Neuronal stem cell (in vitro differentiated cells): ENCODE results near the gene PNRC1.
"Not testable (repeated sequence)": the region's sequence is repeated elsewhere in the genome, so short reads cannot be mapped to it uniquely, and the experiment has no call there.

Experiments used
- DNase-seq: peaks from one replicate; pipeline ENCODE4 v3.0.0-alpha.2; 2013; ENCODE audit warnings: low spot score
- H2AFZ ChIP-seq: one replicate; pipeline ENCODE4 v1.6.1; 2013; ENCODE audit warnings: mild to moderate bottlenecking, low read length, inconsistent platforms
- H2AK5ac ChIP-seq: 2 replicates; pipeline ENCODE4 v1.6.1; 2013; ENCODE audit warnings: low read depth, mild to moderate bottlenecking, inconsistent platforms, low read length, moderate library complexity, mixed read lengths
- H2BK120ac ChIP-seq: 2 replicates; pipeline ENCODE4 v1.6.1; 2013; ENCODE audit warnings: low read depth, mild to moderate bottlenecking, inconsistent platforms, low read length, moderate library complexity, mixed read lengths
- H2BK12ac ChIP-seq: one replicate; pipeline ENCODE4 v1.6.1; 2013; ENCODE audit warnings: low read length, inconsistent platforms
- H2BK15ac ChIP-seq: 2 replicates; pipeline ENCODE4 v1.6.1; 2013; ENCODE audit warnings: mild to moderate bottlenecking, low read length, inconsistent platforms, mixed read lengths
- H2BK5ac ChIP-seq: one replicate; pipeline ENCODE4 v1.6.1; 2013; ENCODE audit warnings: inconsistent platforms, mild to moderate bottlenecking, low read length, moderate library complexity
- H3K14ac ChIP-seq: one replicate; pipeline ENCODE4 v1.6.1; 2013; ENCODE audit warnings: low read length, inconsistent platforms
- H3K18ac ChIP-seq: 2 replicates; pipeline ENCODE4 v1.6.1; 2013; ENCODE audit warnings: low read length, inconsistent platforms
- H3K23ac ChIP-seq: 2 replicates; pipeline ENCODE4 v1.6.1; 2013; ENCODE audit warnings: low read depth, mild to moderate bottlenecking, mixed read lengths, low read length, inconsistent platforms; ENCODE audit not compliant: poor library complexity
- H3K27ac ChIP-seq: replicated peaks from 3 replicates; pipeline ENCODE4 v1.5.1; 2013; ENCODE audit warnings: low read length, inconsistent platforms
- H3K27me3 ChIP-seq, 3 experiments: 2 replicates each; pipeline ENCODE4 v1.6.1; 2013; ENCODE audit warnings: low read length in 3 of 3, mild to moderate bottlenecking in 2 of 3, inconsistent platforms in 1 of 3, low read depth in 1 of 3, mixed read lengths in 1 of 3, moderate library complexity in 1 of 3; ENCODE audit not compliant: control insufficient read depth in 3 of 3, insufficient read depth in 3 of 3
- H3K36me3 ChIP-seq, 2 donors: replicated peaks in 1 of 2; 2 replicates each; pipeline ENCODE4 v1.6.1; 2013; ENCODE audit warnings: low read length in 2 of 2; ENCODE audit not compliant: control insufficient read depth in 2 of 2, insufficient read depth in 2 of 2
- H3K4ac ChIP-seq: 2 replicates; pipeline ENCODE4 v1.6.1; 2013; ENCODE audit warnings: inconsistent platforms, mild to moderate bottlenecking, low read length, moderate library complexity
- H3K4me1 ChIP-seq, 2 donors: 1 replicate in 1 of 2; 2 replicates in 1 of 2; pipeline ENCODE4 v1.6.1; 2013; ENCODE audit warnings: low read length in 2 of 2, low read depth in 1 of 2; ENCODE audit not compliant: control insufficient read depth in 2 of 2, insufficient read depth in 1 of 2
- H3K4me2 ChIP-seq: one replicate; pipeline ENCODE4 v1.6.1; 2013; ENCODE audit warnings: mild to moderate bottlenecking, low read length, inconsistent platforms; ENCODE audit not compliant: insufficient read depth, poor library complexity, severe bottlenecking
- H3K4me3 ChIP-seq, 2 donors: 2 replicates each; pipeline ENCODE4 v1.5.1; 2013; ENCODE audit warnings: low read length in 2 of 2, mild to moderate bottlenecking in 2 of 2, inconsistent platforms in 1 of 2, moderate library complexity in 1 of 2
- H3K79me1 ChIP-seq: one replicate; pipeline ENCODE4 v1.6.1; 2013; ENCODE audit warnings: low read depth, mild to moderate bottlenecking, inconsistent platforms, low read length, moderate library complexity
- H3K9ac ChIP-seq: one replicate; pipeline ENCODE4 v1.6.1; 2013; ENCODE audit warnings: mild to moderate bottlenecking, low read depth, low read length, inconsistent platforms; ENCODE audit not compliant: poor library complexity
- H3K9me3 ChIP-seq, 2 donors: replicated peaks in 1 of 2; 2 replicates each; pipeline versions ENCODE3 to v1.6.1; 2013; ENCODE audit warnings: low read length in 2 of 2, mild to moderate bottlenecking in 2 of 2, inconsistent platforms in 1 of 2, low read depth in 1 of 2, mixed read lengths in 1 of 2, moderate library complexity in 1 of 2; ENCODE audit not compliant: control insufficient read depth in 2 of 2, insufficient read depth in 1 of 2
- H4K8ac ChIP-seq: one replicate; pipeline ENCODE4 v1.6.1; 2013; ENCODE audit warnings: low read depth, mild to moderate bottlenecking, inconsistent platforms, low read length, moderate library complexity
- H4K91ac ChIP-seq: one replicate; pipeline ENCODE4 v1.6.1; 2013; ENCODE audit warnings: low read length, low read depth, mild to moderate bottlenecking, inconsistent platforms; ENCODE audit not compliant: poor library complexity
- WGBS, 2 donors: extraction: QIAGEN DNeasy Blood & Tissue Kit; methylation state at CpG; one replicate each; pipeline ENCODE4 v1.1.7; 2013; ENCODE audit warnings: missing lambda C conversion rate in 2 of 2, mixed read lengths in 1 of 2; ENCODE audit not compliant: insufficient read length in 2 of 2, insufficient replicate concordance in 1 of 2; ENCODE audit errors: extremely low coverage in 2 of 2; 5-methylcytosine and 5-hydroxymethylcytosine counted together

PNRC1 gene

DNA sequence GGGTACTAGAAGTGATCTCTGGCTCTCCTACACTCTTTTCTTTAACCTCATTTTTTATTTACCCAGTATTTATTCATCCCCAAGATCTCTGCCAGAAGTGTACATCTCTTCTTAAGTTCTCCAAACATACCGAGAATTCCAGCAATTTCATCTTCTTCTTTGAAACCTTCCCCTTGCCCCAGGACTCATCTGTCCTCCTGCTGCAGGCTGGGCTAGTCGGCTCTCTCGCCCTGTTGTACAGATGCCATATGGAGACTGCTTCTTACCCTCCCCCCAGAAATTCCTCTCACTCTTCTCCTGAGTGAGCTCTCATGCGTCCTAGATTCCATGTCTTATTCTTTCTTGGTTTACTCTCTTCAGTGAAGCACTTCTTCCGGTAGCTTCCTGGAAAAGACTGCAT lies 21.9 kb upstream of the PNRC1 start:
- no peak overlapping the region for H2BK5ac ChIP-seq
- H4K91ac ChIP-seq, result no peak overlapping the region
- H2BK12ac ChIP-seq, result no peak overlapping the region
- no peak overlapping the region for H3K4ac ChIP-seq
- no peak overlapping the region for H2AK5ac ChIP-seq
- no peak overlapping the region for H3K18ac ChIP-seq
- peak overlapping the region; percentile 37 for H2AFZ ChIP-seq
- H3K4me3 ChIP-seq, result no peak overlapping the region
- no CpG with 5 or more reads among the region's 5 CpGs for WGBS, 2 donors
- peaks cover 0 to 4% (median 0%) of the 10 kb centered on the region in 3 experiments for H3K27me3 ChIP-seq
- no peak for DNase-seq
- H3K14ac ChIP-seq, result no peak overlapping the region
- H3K4me1 ChIP-seq, result no peaks in the 10 kb centered on the region
- H2BK120ac ChIP-seq, result no peak overlapping the region
- H3K23ac ChIP-seq, result no peak overlapping the region
- no peaks in the 10 kb centered on the region for H3K9me3 ChIP-seq
- H3K79me1 ChIP-seq, result no peaks in the 10 kb centered on the region
- no peaks in the 10 kb centered on the region for H3K36me3 ChIP-seq
- no peak overlapping the region for H2BK15ac ChIP-seq
- H3K4me2 ChIP-seq, result no peak overlapping the region
- no peak overlapping the region for H3K9ac ChIP-seq
- H4K8ac ChIP-seq, result no peak overlapping the region
- H3K27ac ChIP-seq, result no peak overlapping the region

DNA sequence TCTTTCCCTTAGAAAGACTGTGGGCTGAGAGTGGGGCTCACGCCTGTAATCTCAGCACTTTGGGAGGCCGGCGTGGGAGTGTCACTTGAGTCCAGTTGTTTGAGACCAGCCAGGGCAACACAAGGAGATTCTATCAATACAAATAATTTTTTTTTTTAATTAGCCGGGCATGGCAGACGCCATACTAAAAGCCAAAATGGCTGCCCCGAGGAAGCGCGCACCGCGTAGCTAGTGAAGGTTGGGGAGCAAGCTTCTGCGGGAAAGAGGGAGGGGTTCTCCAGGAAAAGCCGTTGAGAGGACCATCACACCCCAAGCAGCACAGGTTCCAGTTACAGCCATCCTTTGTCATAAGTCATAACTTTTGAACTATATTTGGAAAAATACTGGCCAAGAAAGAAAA lies 21.3 kb upstream of the PNRC1 start:
- Histone ChIP-seq H2BK5ac (no peak overlapping the region), H4K91ac (no peak overlapping the region), H3K4me3 (no peak overlapping the region), H4K8ac (no peak overlapping the region), H3K4ac (no peak overlapping the region), H3K27ac (no peak overlapping the region), H2AFZ (no peak overlapping the region), H3K79me1 (no peaks in the 10 kb centered on the region), H2BK120ac (no peak overlapping the region), H2BK15ac (no peak overlapping the region), H3K4me2 (no peak overlapping the region), H2AK5ac (no peak overlapping the region), H3K9me3 (no peaks in the 10 kb centered on the region), H3K14ac (no peak overlapping the region), H3K23ac (no peak overlapping the region), H3K9ac (no peak overlapping the region), H2BK12ac (no peak overlapping the region), H3K27me3 (peaks cover 0 to under 1% (median 0%) of the 10 kb centered on the region in 3 experiments), H3K36me3 (no peaks in the 10 kb centered on the region), H3K4me1 (no peaks in the 10 kb centered on the region), H3K18ac (no peak overlapping the region)
- DNase-seq, result no peak
- no CpG with 5 or more reads among the region's 12 CpGs for WGBS, 2 donors

DNA sequence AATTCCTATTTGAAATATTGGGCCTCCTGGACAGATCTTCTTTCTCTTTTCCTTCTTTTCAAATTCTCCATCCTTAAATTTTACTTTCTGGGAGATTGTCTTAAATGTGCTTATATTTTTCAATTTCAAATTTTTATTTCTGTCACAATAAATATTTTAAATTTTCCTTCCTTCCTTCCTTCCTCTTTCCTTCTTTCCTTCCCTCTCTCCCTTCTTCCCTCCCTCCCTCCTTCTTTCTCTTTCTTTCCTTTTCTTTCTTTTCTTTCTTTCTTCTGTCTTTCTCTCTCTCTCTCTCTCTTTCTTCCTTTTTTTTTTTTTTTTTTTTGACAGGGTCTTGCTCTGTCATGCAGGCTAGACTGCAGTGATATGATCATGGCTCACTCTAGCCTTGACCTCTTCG lies 16.7 kb upstream of the PNRC1 start:
- Histone ChIP-seq H3K9me3 (no peaks in the 10 kb centered on the region), H4K91ac (no peak overlapping the region), H3K23ac (no peak overlapping the region), H3K4me2 (no peak overlapping the region), H3K18ac (no peak overlapping the region), H3K36me3 (no peaks in the 10 kb centered on the region), H3K79me1 (no peaks in the 10 kb centered on the region), H2AFZ (no peak overlapping the region), H2BK12ac (no peak overlapping the region), H3K14ac (no peak overlapping the region), H3K4me1 (no peaks in the 10 kb centered on the region), H2BK120ac (no peak overlapping the region), H3K4ac (no peak overlapping the region), H3K27me3 (peaks cover 0 to 6% (median 0%) of the 10 kb centered on the region in 3 experiments), H3K4me3 (no peak overlapping the region), H2AK5ac (no peak overlapping the region), H3K27ac (no peak overlapping the region), H2BK5ac (no peak overlapping the region), H4K8ac (no peak overlapping the region), H3K9ac (no peak overlapping the region), H2BK15ac (no peak overlapping the region)
- no peak for DNase-seq
- no CpG with 5 or more reads among the region's 1 CpG for WGBS, 2 donors

DNA sequence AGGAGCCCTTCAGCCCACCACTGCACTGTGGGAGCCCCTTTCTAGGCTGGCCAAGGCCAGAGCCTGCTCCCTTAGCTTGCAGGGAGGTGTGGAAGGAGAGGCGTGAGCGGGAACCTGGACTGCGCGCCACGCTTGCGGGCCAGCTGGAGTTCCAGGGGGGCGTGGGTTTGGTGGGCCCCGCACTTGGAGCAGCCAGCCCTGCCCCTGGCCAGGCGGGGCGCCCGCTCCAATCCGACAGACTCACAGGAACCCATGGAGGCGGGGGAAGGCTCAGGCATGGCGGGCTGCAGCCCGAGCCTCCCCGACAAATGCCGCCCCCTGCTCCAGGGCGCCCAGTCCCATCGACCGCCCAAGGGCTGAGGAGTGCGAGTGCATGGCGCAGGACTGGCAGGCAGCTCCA lies 15.6 kb upstream of the PNRC1 start:
- not testable (repeated sequence) for DNase-seq, H3K27me3 ChIP-seq, H3K9ac ChIP-seq, H3K79me1 ChIP-seq, H3K4me1 ChIP-seq, H3K14ac ChIP-seq, H2BK5ac ChIP-seq, H2BK12ac ChIP-seq, H3K4me3 ChIP-seq, H4K8ac ChIP-seq, H3K23ac ChIP-seq, H3K4me2 ChIP-seq, H2AK5ac ChIP-seq, H3K18ac ChIP-seq, H3K9me3 ChIP-seq, H2AFZ ChIP-seq, H2BK120ac ChIP-seq, H3K27ac ChIP-seq, H2BK15ac ChIP-seq, H4K91ac ChIP-seq, H3K4ac ChIP-seq, H3K36me3 ChIP-seq
- no CpG with 5 or more reads among the region's 22 CpGs for WGBS, 2 donors
